ENCODE results near the gene SBNO2. TPM values are rescaled to one million over a fixed set of nuclear protein-coding genes. Genes with fewer than 3 reads are reported as not detected.

SBNO2 gene
- total RNA-seq, 1 donor from 2014 or later: 32.5 TPM

- Mint-ChIP-seq H3K4me3 (no peak overlapping the region), H3K36me3 (ENCODE audit: low read depth) (peaks cover 6% of the 10 kb centered on the region), H3K27ac (ENCODE audit: unreplicated experiment) (no peak overlapping the region), H3K27me3 (ENCODE audit: low read depth) (no peaks in the 10 kb centered on the region), H3K9me3 (no peaks in the 10 kb centered on the region), H3K4me1 (no peaks in the 10 kb centered on the region)
- DNase-seq (ENCODE audit: low read depth, low spot score): peak; percentile 73
- no peak for TF ChIP-seq CTCF (conservative IDR thresholded peaks at IDR 0.05)
These were observed 51.1 kb downstream of the SBNO2 start for GRCh38 chr19:1122972-1123363.

GRCh38 chr19:1122021-1122971 lies 51.8 kb downstream of the SBNO2 start:
- H3K27ac Mint-ChIP-seq (ENCODE audit: unreplicated experiment): no peak overlapping the region
- no peak for TF ChIP-seq CTCF (conservative IDR thresholded peaks at IDR 0.05)
- no peak overlapping the region for H3K4me3 Mint-ChIP-seq
- H3K27me3 Mint-ChIP-seq (ENCODE audit: low read depth): no peaks in the 10 kb centered on the region
- peaks cover 6% of the 10 kb centered on the region for H3K36me3 Mint-ChIP-seq (ENCODE audit: low read depth)
- no peak for DNase-seq (ENCODE audit: low read depth, low spot score)
- H3K4me1 Mint-ChIP-seq: no peaks in the 10 kb centered on the region
- H3K9me3 Mint-ChIP-seq: no peaks in the 10 kb centered on the region

- Mint-ChIP-seq H3K9me3 (no peaks in the 10 kb centered on the region), H3K4me3 (no peak overlapping the region), H3K36me3 (ENCODE audit: low read depth) (peaks cover 6% of the 10 kb centered on the region), H3K4me1 (no peaks in the 10 kb centered on the region), H3K27me3 (ENCODE audit: low read depth) (no peaks in the 10 kb centered on the region), H3K27ac (ENCODE audit: unreplicated experiment) (peak overlapping the region; percentile 36)
- TF ChIP-seq CTCF (conservative IDR thresholded peaks at IDR 0.05): no peak
- DNase-seq (ENCODE audit: low read depth, low spot score): no peak
These were observed 52.7 kb downstream of the SBNO2 start for GRCh38 chr19:1121395-1121794.

- Mint-ChIP-seq H3K27ac (ENCODE audit: unreplicated experiment) (no peak overlapping the region), H3K4me3 (no peak overlapping the region), H3K9me3 (no peaks in the 10 kb centered on the region), H3K4me1 (no peaks in the 10 kb centered on the region), H3K36me3 (ENCODE audit: low read depth) (peaks cover 6% of the 10 kb centered on the region), H3K27me3 (ENCODE audit: low read depth) (no peaks in the 10 kb centered on the region)
- TF ChIP-seq CTCF (conservative IDR thresholded peaks at IDR 0.05): no peak
- no peak for DNase-seq (ENCODE audit: low read depth, low spot score)
These were observed 54.4 kb downstream of the SBNO2 start for GRCh38 chr19:1119475-1120217.

- no peak for DNase-seq (ENCODE audit: low read depth, low spot score)
- Mint-ChIP-seq H3K4me3 (no peak overlapping the region), H3K4me1 (no peaks in the 10 kb centered on the region), H3K9me3 (no peaks in the 10 kb centered on the region), H3K27me3 (ENCODE audit: low read depth) (no peaks in the 10 kb centered on the region), H3K27ac (ENCODE audit: unreplicated experiment) (no peak overlapping the region), H3K36me3 (ENCODE audit: low read depth) (peaks cover 6% of the 10 kb centered on the region)
- TF ChIP-seq CTCF (conservative IDR thresholded peaks at IDR 0.05): no peak
These were observed 55.1 kb downstream of the SBNO2 start for GRCh38 chr19:1118999-1119398.

Data from neural crest cell (in vitro differentiated cells).